ENCODE data around the gene MKNK1.

The MKNK1 gene

GRCh38 chr1:46618754-46619415 is 14.8 kb upstream of the MKNK1 start:
- DNase-seq = no peak

GRCh38 chr1:46617833-46618232 is 13.8 kb upstream of the MKNK1 start:
- no peak for DNase-seq

GRCh38 chr1:46617108-46617800 is 13.2 kb upstream of the MKNK1 start:
- DNase-seq = no peak

- peak; percentile 92 for DNase-seq
Observed at GRCh38 chr1:46616277-46617107, 12.4 kb upstream of the MKNK1 start, which contains the start of gene MOB3C. Gene MOB3C, minus strand, starts transcription at chr1:46616811. Its CDS starts 3,490 bp downstream, at chr1:46613321.

GRCh38 chr1:46615735-46616134 is 11.7 kb upstream of the MKNK1 start:
- DNase-seq = no peak

GRCh38 chr1:46615088-46615487 is 11.0 kb upstream of the MKNK1 start:
- no peak for DNase-seq

GRCh38 chr1:46614604-46614984 is 10.5 kb upstream of the MKNK1 start:
- no peak for DNase-seq

- DNase-seq = peak; percentile 94
Observed at GRCh38 chr1:46613661-46614603, 9.9 kb upstream of the MKNK1 start.

- DNase-seq = no peak
Observed at GRCh38 chr1:46612937-46613660, 9.0 kb upstream of the MKNK1 start.

GRCh38 chr1:46611691-46612221 is 7.7 kb upstream of the MKNK1 start:
- DNase-seq = no peak

GRCh38 chr1:46607345-46608130 is 3.5 kb upstream of the MKNK1 start:
- DNase-seq = no peak

- no peak for DNase-seq
Observed at GRCh38 chr1:46606255-46606965, 2.3 kb upstream of the MKNK1 start.

- DNase-seq = no peak
Observed at GRCh38 chr1:46605232-46605631, 1.2 kb upstream of the MKNK1 start.

- no peak for DNase-seq
Observed at GRCh38 chr1:46603481-46603857, 599 bp downstream of the MKNK1 start.

- no peak for DNase-seq
Observed at GRCh38 chr1:46601257-46602007, 2.6 kb downstream of the MKNK1 start.

- no peak for DNase-seq
Observed at GRCh38 chr1:46599059-46599970, 4.8 kb downstream of the MKNK1 start.

- no peak for DNase-seq
Observed at GRCh38 chr1:46596846-46597245, 7.2 kb downstream of the MKNK1 start.

- DNase-seq = no peak
Observed at GRCh38 chr1:46596036-46596435, 8.0 kb downstream of the MKNK1 start.

Measured in right hindlimb (tissue), 1 donor.